Loucy (cell line): ENCODE data around the gene TECPR2.

Experiments used
- H2AFZ ChIP-seq: fragments of 200-600 bp; sonication (generic); 2 replicates; pipeline ENCODE4 v1.6.0; 2016; ENCODE audit warnings: antibody characterized with exemption, mild to moderate bottlenecking, low read length, moderate library complexity
- H3F3A ChIP-seq: fragments of 200-600 bp; 2 replicates; pipeline ENCODE4 v1.6.0; 2016; ENCODE audit warnings: antibody characterized with exemption, low read depth, mild to moderate bottlenecking
- H3K27me3 ChIP-seq: fragments of 200-600 bp; sonication (generic); 2 replicates; pipeline ENCODE4 v1.6.1; 2014; ENCODE audit warnings: low read length, mild to moderate bottlenecking; ENCODE audit not compliant: insufficient read depth, poor library complexity, severe bottlenecking
- H3K36me3 ChIP-seq: fragments of 200-600 bp; sonication (generic); 2 replicates; pipeline ENCODE4 v1.6.1; 2016; ENCODE audit warnings: low read length; ENCODE audit not compliant: insufficient read depth
- H3K4me1 ChIP-seq: fragments of 200-600 bp; sonication (generic); 2 replicates; pipeline ENCODE4 v1.5.1; 2014; ENCODE audit warnings: low read length, mild to moderate bottlenecking; ENCODE audit not compliant: insufficient read depth, poor library complexity, severe bottlenecking
- H3K4me2 ChIP-seq: fragments of 200-600 bp; sonication (generic); 2 replicates; pipeline ENCODE4 v1.6.0; 2014; ENCODE audit warnings: antibody characterized with exemption, low read length, low read depth, mild to moderate bottlenecking; ENCODE audit not compliant: poor library complexity, severe bottlenecking
- H3K4me3 ChIP-seq: fragments of 200-600 bp; sonication (generic); 2 replicates; pipeline ENCODE4 v1.5.1; 2014; ENCODE audit warnings: low read length, mild to moderate bottlenecking, mixed read lengths; ENCODE audit not compliant: poor library complexity, severe bottlenecking
- H3K79me2 ChIP-seq: fragments of 200-600 bp; sonication (generic); 2 replicates; pipeline ENCODE4 v1.6.1; 2014; ENCODE audit warnings: low read length; ENCODE audit not compliant: insufficient read depth
- H3K9ac ChIP-seq: fragments of 200-600 bp; sonication (generic); 2 replicates; pipeline ENCODE4 v1.6.0; 2014; ENCODE audit warnings: mild to moderate bottlenecking, low read depth, low read length, moderate library complexity; ENCODE audit not compliant: poor library complexity, severe bottlenecking
- H3K9me2 ChIP-seq: fragments of 200-600 bp; sonication (generic); replicated peaks from 2 replicates; pipeline ENCODE4 v1.6.1; 2016; ENCODE audit warnings: low read depth, low read length, mixed read lengths
- H3K9me3 ChIP-seq: fragments of 200-600 bp; sonication (generic); 2 replicates; pipeline ENCODE4 v1.6.1; 2014; ENCODE audit warnings: mild to moderate bottlenecking, antibody characterized with exemption, low read length, low read depth; ENCODE audit not compliant: insufficient read depth
- H4K20me1 ChIP-seq: fragments of 200-600 bp; sonication (generic); 2 replicates; pipeline ENCODE4 v1.6.0; 2014; ENCODE audit warnings: antibody characterized with exemption, low read length, mild to moderate bottlenecking; ENCODE audit not compliant: insufficient read depth, poor library complexity, severe bottlenecking
- EZH2phosphoT487 ChIP-seq: fragments of 200-600 bp; IDR thresholded peaks from 2 replicates; pipeline ENCODE4 v1.6.1; 2018; ENCODE audit warnings: antibody characterized with exemption, mild to moderate bottlenecking, moderate library complexity, borderline replicate concordance
- TF ChIP-seq, protein P1 (sequence below): fragments of 200-600 bp; sonication (generic); conservative IDR thresholded peaks from 2 replicates; pipeline ENCODE4 v1.5.1; 2014; ENCODE audit warnings: mild to moderate bottlenecking, antibody characterized with exemption, low read length

Gene TECPR2

DNA sequence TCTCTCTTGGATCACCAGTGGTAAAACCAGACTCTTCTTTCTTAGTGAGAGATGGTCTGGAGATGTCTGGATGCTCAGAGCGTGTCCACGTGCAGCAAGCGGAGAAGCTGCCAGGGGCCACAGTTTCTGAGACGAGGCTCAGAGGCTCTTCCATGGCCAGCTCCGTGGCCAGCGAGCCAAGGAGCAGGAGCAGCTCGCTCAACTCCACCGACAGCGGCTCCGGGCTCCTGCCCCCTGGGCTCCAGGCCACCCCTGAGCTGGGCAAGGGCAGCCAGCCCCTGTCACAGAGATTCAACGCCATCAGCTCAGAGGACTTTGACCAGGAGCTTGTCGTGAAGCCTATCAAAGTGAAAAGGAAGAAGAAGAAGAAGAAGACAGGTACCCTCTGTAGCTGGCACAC lies 69.0 kb downstream of the TECPR2 start:
- no peaks in the 10 kb centered on the region for H3K9me3 ChIP-seq
- no peak overlapping the region for H3K9ac ChIP-seq
- TF ChIP-seq, protein P1, sequence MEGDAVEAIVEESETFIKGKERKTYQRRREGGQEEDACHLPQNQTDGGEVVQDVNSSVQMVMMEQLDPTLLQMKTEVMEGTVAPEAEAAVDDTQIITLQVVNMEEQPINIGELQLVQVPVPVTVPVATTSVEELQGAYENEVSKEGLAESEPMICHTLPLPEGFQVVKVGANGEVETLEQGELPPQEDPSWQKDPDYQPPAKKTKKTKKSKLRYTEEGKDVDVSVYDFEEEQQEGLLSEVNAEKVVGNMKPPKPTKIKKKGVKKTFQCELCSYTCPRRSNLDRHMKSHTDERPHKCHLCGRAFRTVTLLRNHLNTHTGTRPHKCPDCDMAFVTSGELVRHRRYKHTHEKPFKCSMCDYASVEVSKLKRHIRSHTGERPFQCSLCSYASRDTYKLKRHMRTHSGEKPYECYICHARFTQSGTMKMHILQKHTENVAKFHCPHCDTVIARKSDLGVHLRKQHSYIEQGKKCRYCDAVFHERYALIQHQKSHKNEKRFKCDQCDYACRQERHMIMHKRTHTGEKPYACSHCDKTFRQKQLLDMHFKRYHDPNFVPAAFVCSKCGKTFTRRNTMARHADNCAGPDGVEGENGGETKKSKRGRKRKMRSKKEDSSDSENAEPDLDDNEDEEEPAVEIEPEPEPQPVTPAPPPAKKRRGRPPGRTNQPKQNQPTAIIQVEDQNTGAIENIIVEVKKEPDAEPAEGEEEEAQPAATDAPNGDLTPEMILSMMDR = no peak
- no peak for TF ChIP-seq EZH2phosphoT487
- no peaks in the 10 kb centered on the region for H3K4me1 ChIP-seq
- H3K4me2 ChIP-seq = no peak overlapping the region
- H3K9me2 ChIP-seq = no peaks in the 10 kb centered on the region
- no peak overlapping the region for H3K4me3 ChIP-seq
- H2AFZ ChIP-seq = no peak overlapping the region
- no peaks in the 10 kb centered on the region for H3K27me3 ChIP-seq
- no peaks in the 10 kb centered on the region for H3F3A ChIP-seq
- H3K36me3 ChIP-seq = no peaks in the 10 kb centered on the region
- no peaks in the 10 kb centered on the region for H4K20me1 ChIP-seq
- H3K79me2 ChIP-seq = no peaks in the 10 kb centered on the region

DNA sequence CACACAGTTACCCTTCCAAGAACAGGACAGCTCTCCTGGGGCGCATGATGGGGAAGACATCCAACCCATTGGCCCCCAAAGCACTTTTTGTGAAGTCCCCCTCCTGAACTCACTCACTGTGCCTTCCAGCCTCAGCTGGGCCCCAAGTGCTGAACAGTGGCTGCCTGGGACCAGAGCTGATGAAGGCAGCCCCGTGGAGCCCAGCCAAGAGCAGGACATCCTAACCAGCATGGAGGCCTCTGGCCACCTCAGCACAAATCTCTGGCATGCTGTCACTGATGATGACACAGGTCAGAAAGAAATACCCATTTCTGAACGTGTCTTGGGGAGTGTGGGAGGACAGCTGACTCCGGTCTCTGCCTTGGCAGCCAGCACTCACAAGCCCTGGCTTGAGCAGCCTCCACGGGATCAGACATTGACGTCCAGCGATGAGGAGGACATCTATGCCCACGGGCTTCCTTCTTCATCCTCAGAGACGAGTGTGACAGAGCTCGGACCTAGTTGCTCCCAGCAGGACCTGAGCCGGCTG lies 72.0 kb downstream of the TECPR2 start:
- Histone ChIP-seq H3F3A (no peaks in the 10 kb centered on the region), H3K36me3 (no peaks in the 10 kb centered on the region)

DNA sequence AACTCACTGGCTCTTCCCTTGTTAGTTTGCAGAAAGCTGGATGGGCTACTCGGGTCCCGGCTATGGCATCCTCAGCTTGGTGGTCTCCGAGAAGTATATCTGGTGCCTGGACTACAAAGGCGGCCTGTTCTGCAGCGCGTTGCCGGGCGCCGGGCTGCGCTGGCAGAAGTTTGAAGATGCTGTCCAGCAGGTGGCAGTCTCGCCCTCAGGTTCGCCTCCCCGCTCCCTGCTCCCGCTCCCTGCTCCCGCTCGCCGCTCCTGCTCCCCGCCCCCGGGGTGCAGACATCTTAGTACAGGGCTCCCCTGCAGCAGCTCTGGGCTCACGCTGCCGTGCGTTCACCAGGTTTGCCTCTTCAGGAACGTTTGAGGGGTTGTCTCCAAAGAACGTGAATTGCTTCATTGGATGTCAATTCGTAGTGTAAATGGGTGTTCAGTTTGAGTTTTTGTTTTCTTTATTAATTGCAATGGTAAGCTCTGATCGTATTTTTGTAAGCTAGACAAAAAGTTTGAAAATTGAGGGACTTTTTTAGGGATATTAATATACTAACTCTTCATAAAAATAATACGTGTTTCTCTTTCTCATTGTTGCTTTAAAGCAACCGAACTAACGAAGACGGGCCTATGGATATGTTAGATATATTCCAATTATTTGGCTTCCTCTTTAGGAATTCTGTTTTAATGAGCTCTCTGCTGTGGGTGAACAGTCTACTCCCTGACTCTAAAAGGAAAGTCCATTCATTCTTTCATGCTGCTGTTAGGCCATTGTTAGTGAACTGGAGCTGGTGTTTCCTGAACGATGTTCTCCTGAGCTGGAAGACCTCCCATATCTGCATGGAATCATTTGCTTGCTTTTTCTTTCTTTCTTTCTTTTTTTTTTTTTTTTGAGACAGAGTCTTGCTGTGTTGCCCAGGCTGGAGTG lies 75.5 kb downstream of the TECPR2 start:
- H3K27me3 ChIP-seq = no peaks in the 10 kb centered on the region
- no peaks in the 10 kb centered on the region for H3F3A ChIP-seq
- peak overlapping the region; percentile 56 for H3K4me2 ChIP-seq
- peak overlapping the region; percentile 51 for H3K4me3 ChIP-seq
- peak overlapping the region; percentile 83 for H2AFZ ChIP-seq
- H4K20me1 ChIP-seq = no peaks in the 10 kb centered on the region
- H3K36me3 ChIP-seq = no peaks in the 10 kb centered on the region
- no peak overlapping the region for H3K9ac ChIP-seq
- no peaks in the 10 kb centered on the region for H3K9me3 ChIP-seq
- H3K79me2 ChIP-seq = no peaks in the 10 kb centered on the region
- no peaks in the 10 kb centered on the region for H3K9me2 ChIP-seq
- no peak for TF ChIP-seq EZH2phosphoT487
- TF ChIP-seq, protein P1 = peak; percentile 79
- peaks cover 3% of the 10 kb centered on the region for H3K4me1 ChIP-seq

More for the DNA sequence above, 72.0 kb downstream of the TECPR2 start:
- Histone ChIP-seq H3K9me2 (no peaks in the 10 kb centered on the region), H3K4me3 (no peak overlapping the region), H3K4me1 (peaks cover 3% of the 10 kb centered on the region), H3K79me2 (no peaks in the 10 kb centered on the region), H3K9me3 (no peaks in the 10 kb centered on the region), H3K27me3 (no peaks in the 10 kb centered on the region), H3K9ac (no peak overlapping the region), H2AFZ (no peak overlapping the region), H4K20me1 (no peaks in the 10 kb centered on the region), H3K4me2 (no peak overlapping the region)
- TF ChIP-seq EZH2phosphoT487 = no peak
- TF ChIP-seq, protein P1 = no peak
